CD4-positive, alpha-beta T cell (primary cell): ENCODE data around the gene FAT1. TPM values are rescaled to one million over a fixed set of nuclear protein-coding genes. Genes with fewer than 3 reads are reported as not detected.

ENCODE experiments used
- ATAC-seq: fragments of 200-7000 bp; cut with Tn5 transposase; one replicate; pipeline ENCODE4 v1.10.0; 2022; ENCODE audit warnings: mild to moderate bottlenecking; ENCODE audit not compliant: poor library complexity
- CTCF ChIA-PET: fragments of 350-600 bp; sonication (Branson Sonifier 250); formaldehyde crosslinking; loops from one replicate; lab custom pipeline; 2021; ENCODE audit warnings: antibody characterized with exemption, inconsistent platforms; lab: Charles Lee
- POLR2A ChIA-PET: fragments of 350-600 bp; sonication (Branson Sonifier 250); formaldehyde crosslinking; loops from one replicate; lab custom pipeline; 2021; ENCODE audit warnings: antibody characterized with exemption, inconsistent platforms; lab: Charles Lee
- DNase-seq, 14 experiments: peaks; one replicate each; pipeline ENCODE4 v3.0.0-alpha.2; 2013 to 2020; ENCODE audit warnings: mixed read lengths in 2 of 14
- H3K27ac ChIP-seq, 2 donors: one replicate each; pipeline versions ENCODE4 v1.5.1 to v1.7.0; 2013; ENCODE audit warnings: low read length in 2 of 2, low read depth in 1 of 2, mild to moderate bottlenecking in 1 of 2
- H3K27me3 ChIP-seq, 2 experiments: 1 replicate in 1 of 2; 2 replicates in 1 of 2; pipeline versions ENCODE4 v1.6.1 to v1.7.0; 2013; ENCODE audit warnings: low read length in 2 of 2, control low read depth in 1 of 2, mild to moderate bottlenecking in 1 of 2, moderate library complexity in 1 of 2; ENCODE audit not compliant: insufficient read depth in 2 of 2, control insufficient read depth in 1 of 2
- H3K36me3 ChIP-seq: one replicate; pipeline ENCODE4 v1.6.1; 2013; ENCODE audit warnings: low read length, control low read depth; ENCODE audit not compliant: insufficient read depth
- H3K4me1 ChIP-seq: one replicate; pipeline ENCODE4 v1.6.1; 2013; ENCODE audit warnings: low read length, control low read depth; ENCODE audit not compliant: insufficient read depth
- H3K4me3 ChIP-seq: one replicate; pipeline ENCODE4 v1.5.1; 2013; ENCODE audit warnings: mild to moderate bottlenecking, low read length, moderate library complexity
- H3K9me3 ChIP-seq, 2 experiments: 1 replicate in 1 of 2; 2 replicates in 1 of 2; pipeline versions ENCODE4 v1.6.1 to v1.7.0; 2013; ENCODE audit warnings: low read length in 2 of 2, mild to moderate bottlenecking in 2 of 2, control low read depth in 1 of 2, moderate library complexity in 1 of 2; ENCODE audit not compliant: control insufficient read depth in 1 of 2, insufficient read depth in 1 of 2
- H3K27ac Mint-ChIP-seq: one replicate; pipeline ENCODE4 v1.8.0; 2020; ENCODE audit warnings: mixed read lengths
- H3K27me3 Mint-ChIP-seq: one replicate; pipeline ENCODE4 v1.8.0; 2021; ENCODE audit warnings: mixed read lengths
- H3K36me3 Mint-ChIP-seq: one replicate; pipeline ENCODE4 v1.8.0; 2021; ENCODE audit warnings: low read depth, mixed read lengths
- H3K4me1 Mint-ChIP-seq: one replicate; pipeline ENCODE4 v1.8.0; 2021; ENCODE audit warnings: low read depth, mixed read lengths
- H3K4me3 Mint-ChIP-seq: one replicate; pipeline ENCODE4 v1.8.0; 2020; ENCODE audit warnings: mild to moderate bottlenecking, mixed read lengths
- H3K9me3 Mint-ChIP-seq: one replicate; pipeline ENCODE4 v1.8.0; 2020; ENCODE audit warnings: mixed read lengths
- intact Hi-C, 2 experiments: fragments of 100-400 bp; cut with DNase I in 1 of 2; cut with micrococcal nuclease in 1 of 2; formaldehyde crosslinking; loops; one replicate each; pipeline versions ENCODE4 v1.15.1 to v1.9.0; 2023 to 2025; cut with DNase I, micrococcal nuclease
- total RNA-seq, 174 experiments: library from RNA in 2 of 174; stranded (reverse) in 2 of 174; gene quantifications; one replicate each; pipeline ENCODE4 v1.2.3 and lab custom pipeline; 2021 to 2026
- TF ChIP-seq, protein P1 (sequence below): fragments of 200-600 bp; IDR thresholded peaks from one replicate; pipeline ENCODE4 v1.8.0; 2022; ENCODE audit warnings: antibody characterized with exemption, mild to moderate bottlenecking

Gene FAT1
- total RNA-seq, 2 experiments from 2014 or later = 0.03 TPM; not detected in 1

DNA sequence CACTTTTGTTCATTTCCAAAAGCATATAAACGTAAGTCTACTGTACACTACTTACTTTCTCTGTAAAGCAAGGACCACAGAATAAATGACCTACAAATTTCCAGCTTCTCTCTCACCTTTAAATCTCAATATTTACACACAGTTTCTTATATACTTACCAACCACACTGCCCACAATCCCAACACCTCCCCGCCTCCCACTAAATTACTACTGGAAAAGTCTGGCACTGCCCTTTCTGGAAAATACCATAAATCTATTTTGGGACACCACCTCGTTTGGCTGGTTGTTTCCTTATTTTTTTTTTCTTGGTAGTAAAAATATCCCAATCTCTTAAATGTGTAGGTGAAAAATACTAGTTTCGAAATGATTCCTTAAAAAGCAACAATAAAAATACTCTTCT is 19.6 kb downstream of the FAT1 start:
- Histone ChIP-seq H3K27me3 (no peaks in the 10 kb centered on the region), H3K9me3 (peaks cover 0 to 12% of the 10 kb centered on the region in 2 experiments), H3K36me3 (no peaks in the 10 kb centered on the region), H3K27ac (no peak overlapping the region), H3K4me1 (no peaks in the 10 kb centered on the region), H3K4me3 (no peak overlapping the region)
- no peaks in the 10 kb centered on the region for H3K27me3 Mint-ChIP-seq
- TF ChIP-seq, protein P1, sequence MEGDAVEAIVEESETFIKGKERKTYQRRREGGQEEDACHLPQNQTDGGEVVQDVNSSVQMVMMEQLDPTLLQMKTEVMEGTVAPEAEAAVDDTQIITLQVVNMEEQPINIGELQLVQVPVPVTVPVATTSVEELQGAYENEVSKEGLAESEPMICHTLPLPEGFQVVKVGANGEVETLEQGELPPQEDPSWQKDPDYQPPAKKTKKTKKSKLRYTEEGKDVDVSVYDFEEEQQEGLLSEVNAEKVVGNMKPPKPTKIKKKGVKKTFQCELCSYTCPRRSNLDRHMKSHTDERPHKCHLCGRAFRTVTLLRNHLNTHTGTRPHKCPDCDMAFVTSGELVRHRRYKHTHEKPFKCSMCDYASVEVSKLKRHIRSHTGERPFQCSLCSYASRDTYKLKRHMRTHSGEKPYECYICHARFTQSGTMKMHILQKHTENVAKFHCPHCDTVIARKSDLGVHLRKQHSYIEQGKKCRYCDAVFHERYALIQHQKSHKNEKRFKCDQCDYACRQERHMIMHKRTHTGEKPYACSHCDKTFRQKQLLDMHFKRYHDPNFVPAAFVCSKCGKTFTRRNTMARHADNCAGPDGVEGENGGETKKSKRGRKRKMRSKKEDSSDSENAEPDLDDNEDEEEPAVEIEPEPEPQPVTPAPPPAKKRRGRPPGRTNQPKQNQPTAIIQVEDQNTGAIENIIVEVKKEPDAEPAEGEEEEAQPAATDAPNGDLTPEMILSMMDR = no peak
- H3K4me1 Mint-ChIP-seq = no peaks in the 10 kb centered on the region
- H3K4me3 Mint-ChIP-seq = no peak overlapping the region
- intact Hi-C loops = no loop called here
- no peak for DNase-seq
- no peak overlapping the region for H3K27ac Mint-ChIP-seq
- peaks cover 5% of the 10 kb centered on the region for H3K9me3 Mint-ChIP-seq
- ATAC-seq = no peak
- CTCF ChIA-PET = no interaction called here
- POLR2A ChIA-PET = no interaction called here
- H3K36me3 Mint-ChIP-seq = no peaks in the 10 kb centered on the region

DNA sequence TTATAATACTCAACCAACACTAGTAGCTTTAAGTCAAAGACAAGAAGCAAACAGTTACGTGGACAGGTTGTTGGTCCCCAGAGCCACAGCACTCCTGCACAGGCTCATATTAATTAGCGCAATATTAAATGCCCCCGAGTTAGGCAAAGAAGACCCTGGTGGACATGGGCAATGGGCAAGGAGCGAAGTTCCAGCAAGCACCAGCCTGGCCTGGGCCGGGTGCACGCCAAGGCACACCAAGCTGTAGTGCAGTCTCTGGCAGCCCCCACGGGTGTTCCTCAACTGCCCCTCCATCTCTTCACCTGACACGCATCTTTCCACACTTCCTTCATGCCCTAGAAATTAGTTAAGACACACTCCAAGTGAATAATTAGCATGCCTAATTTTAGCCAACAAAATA is 20.1 kb downstream of the FAT1 start:
- Mint-ChIP-seq H3K9me3 (peaks cover 5% of the 10 kb centered on the region), H3K4me3 (no peak overlapping the region), H3K4me1 (no peaks in the 10 kb centered on the region), H3K27me3 (no peaks in the 10 kb centered on the region), H3K27ac (no peak overlapping the region), H3K36me3 (no peaks in the 10 kb centered on the region)
- Histone ChIP-seq H3K4me3 (no peak overlapping the region), H3K27me3 (no peaks in the 10 kb centered on the region), H3K4me1 (no peaks in the 10 kb centered on the region), H3K27ac (no peak overlapping the region), H3K36me3 (no peaks in the 10 kb centered on the region), H3K9me3 (peaks cover 0 to 12% of the 10 kb centered on the region in 2 experiments)
- no peak for DNase-seq
- no peak for ATAC-seq
- ChIA-PET CTCF (no interaction called here), POLR2A (no interaction called here)
- intact Hi-C loops = no loop called here
- TF ChIP-seq, protein P1 = no peak

DNA sequence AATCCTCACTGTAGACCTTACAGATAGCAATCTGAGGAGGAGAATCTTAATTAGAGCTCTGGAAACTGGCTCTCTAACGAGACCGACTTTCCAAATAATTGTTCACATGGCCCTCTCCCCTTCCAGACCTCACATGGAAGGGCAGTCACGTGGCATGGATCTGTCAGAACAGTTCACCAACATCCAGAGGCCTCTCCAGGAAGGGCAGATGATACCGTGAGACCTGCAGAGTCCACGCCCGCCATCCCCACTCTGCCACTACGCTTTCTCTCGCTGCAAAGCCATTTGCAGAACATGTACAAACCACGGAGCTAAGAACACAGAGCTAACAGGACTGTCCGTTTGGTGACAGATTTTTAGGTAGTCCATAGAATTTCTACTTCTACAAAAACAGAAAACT is 20.7 kb downstream of the FAT1 start:
- ChIA-PET CTCF (no interaction called here), POLR2A (no interaction called here)
- H3K9me3 Mint-ChIP-seq = peaks cover 5% of the 10 kb centered on the region
- Histone ChIP-seq H3K27ac (no peak overlapping the region), H3K27me3 (no peaks in the 10 kb centered on the region), H3K36me3 (no peaks in the 10 kb centered on the region), H3K9me3 (peaks cover 0 to 12% of the 10 kb centered on the region in 2 experiments), H3K4me3 (no peak overlapping the region), H3K4me1 (no peaks in the 10 kb centered on the region)
- no peaks in the 10 kb centered on the region for H3K4me1 Mint-ChIP-seq
- TF ChIP-seq, protein P1 = no peak
- DNase-seq = no peak
- H3K27ac Mint-ChIP-seq = no peak overlapping the region
- H3K27me3 Mint-ChIP-seq = no peaks in the 10 kb centered on the region
- no peak overlapping the region for H3K4me3 Mint-ChIP-seq
- ATAC-seq = no peak
- no peaks in the 10 kb centered on the region for H3K36me3 Mint-ChIP-seq
- intact Hi-C loops = no loop called here
